HK-2 (cell line): ENCODE results near the gene ANAPC10.
"Not testable (repeated sequence)": the region's sequence is repeated elsewhere in the genome, so short reads cannot be mapped to it uniquely, and the experiment has no call there.

ENCODE experiments used
- DNase-seq: peaks from one replicate; pipeline ENCODE4 v3.0.0-alpha.2; 2018; ENCODE audit not compliant: unreplicated experiment

The ANAPC10 gene

DNA sequence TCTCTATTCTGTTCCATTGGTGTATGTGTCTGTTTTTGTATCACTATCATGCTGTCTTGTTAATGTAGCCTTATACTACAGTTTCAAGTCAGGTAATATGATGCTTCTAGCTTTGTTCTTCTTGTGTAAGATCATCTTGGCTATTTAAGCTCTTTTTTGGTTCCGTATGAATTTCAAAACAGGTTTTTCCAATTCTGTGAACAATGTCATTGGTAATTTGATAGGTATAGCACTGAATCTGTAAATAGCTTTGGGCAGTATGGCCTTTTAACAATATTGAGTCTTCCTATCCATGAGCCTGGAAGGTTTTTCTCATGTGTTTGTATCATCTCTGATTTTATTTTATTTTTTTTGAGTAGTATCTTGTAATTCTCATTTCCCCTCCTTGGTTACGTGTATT lies 94.3 kb downstream of the ANAPC10 start:
- DNase-seq: no peak

DNA sequence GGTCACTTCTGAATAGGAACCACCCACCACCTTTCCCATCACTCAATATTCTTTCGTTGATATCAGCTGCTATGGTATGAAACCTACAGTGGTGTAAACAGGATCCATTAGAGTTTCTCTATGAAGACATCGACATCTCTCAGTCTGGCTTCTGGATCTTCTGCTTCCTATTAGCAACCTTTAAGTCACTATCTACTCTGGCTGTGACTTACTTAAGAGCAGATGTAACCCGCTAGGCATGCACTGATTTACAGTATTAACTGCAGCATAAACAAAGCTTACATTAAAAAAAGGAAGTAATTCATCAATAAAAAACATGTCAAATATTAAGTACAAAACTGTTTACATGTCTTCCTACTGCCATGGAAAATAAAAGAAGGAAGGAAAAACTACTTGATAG lies 96.4 kb downstream of the ANAPC10 start:
- no peak for DNase-seq

DNA sequence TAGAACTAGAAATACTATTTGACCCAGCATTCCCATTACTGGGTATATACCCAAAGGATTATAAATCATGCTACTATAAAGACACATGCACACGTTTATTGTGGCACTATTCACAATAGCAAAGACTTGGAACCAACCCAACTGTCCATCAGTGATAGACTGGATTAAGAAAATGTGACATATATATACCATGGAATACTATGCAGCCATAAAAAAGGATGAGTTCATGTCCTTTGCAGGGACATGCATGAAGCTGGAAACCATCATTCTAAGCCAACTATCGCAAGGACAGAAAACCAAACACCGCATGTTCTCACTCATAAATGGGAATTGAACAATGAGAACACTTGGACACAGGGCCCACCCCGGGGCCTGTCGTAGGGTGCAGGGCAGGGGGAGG lies 97.3 kb downstream of the ANAPC10 start:
- DNase-seq: not testable (repeated sequence)

DNA sequence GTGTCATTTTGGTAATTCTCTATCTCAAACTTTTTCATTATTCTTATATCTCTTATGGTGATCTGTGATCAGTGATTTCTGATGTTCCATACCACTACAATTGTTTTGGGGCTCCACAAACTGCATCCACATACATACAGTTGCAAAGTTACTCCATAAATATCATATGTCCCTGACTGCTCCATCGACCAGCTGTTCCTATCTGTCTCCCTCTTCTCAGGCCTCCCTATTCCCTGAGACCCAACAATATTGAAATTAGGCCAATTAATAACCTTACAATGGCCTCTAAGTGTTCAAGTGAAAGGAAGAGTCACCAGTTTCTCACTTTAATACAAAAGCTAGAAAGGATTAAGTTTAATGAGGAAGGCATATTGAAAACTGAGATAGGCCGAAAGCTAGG lies 108.7 kb downstream of the ANAPC10 start:
- DNase-seq: no peak

DNA sequence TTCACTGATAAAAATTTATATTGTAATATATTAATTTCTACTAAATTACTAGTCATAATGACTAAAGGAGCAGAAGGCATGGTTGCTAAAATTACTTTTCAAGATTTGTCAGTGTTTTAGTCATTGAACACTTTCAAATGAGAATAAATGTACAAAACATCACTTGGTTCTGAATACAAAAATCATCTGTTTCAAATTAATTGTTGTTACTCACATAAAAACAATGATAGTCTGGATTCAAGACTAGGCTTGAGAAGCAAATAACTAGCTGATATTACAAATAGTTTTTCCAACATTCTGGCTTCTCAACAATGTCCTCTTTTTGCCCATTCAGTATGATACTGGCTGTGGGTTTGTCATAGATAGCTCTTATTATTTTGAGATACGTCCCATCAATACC lies 112.5 kb downstream of the ANAPC10 start:
- DNase-seq: no peak

DNA sequence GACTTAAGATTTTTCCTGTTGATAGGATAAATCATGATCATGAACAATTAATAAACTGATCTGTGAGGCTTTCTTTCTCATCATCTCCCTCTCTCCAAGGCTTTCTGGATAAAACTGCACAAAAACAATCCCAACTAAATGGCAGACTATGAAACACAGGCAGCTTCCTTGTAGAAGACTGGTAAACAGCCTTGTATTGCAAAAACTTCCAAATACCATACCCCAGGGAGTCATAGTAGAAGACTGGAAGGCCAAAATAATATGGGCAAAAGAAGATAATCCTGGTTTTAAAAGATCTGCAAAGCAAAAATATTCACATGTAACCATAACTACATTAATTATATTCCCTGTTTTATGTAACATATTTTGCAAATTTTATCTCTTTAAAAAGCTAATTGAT lies 113.0 kb downstream of the ANAPC10 start:
- no peak for DNase-seq

DNA sequence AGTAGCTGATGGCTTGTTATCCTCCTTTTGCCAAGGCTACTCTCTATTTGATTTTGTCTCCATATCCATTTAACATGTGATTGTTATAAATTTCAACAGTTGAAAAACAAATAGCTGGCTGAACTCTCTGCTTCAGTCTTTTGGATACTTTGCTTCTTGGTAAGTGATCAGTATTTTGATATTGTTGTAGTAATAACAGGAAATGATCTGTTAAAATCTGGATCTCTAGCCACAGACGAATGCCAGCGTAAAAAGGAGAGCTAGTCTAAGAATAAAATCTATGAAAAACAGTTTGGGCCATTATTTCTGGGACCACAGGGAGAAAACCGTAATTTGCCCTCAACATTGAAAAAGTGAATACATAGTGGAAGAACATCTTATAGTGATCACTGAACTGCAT lies 113.8 kb downstream of the ANAPC10 start:
- DNase-seq: no peak

DNA sequence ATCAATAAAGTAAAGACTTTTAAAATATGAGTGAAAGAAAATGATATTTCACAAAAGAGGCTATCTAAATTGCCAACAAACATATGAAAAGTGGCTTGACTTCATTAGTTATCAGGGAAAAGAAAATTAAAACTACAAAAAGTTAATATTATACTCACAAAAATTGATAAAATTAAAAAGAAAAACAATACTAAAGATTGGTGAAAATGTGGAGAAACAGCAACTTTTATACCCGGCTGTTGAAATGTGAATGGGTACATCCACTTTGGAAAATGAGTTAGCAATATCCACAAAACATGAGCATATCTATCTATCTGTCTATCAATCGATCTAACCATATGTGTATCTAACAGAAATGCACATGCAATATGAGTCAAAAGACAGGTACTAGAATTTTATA lies 122.3 kb downstream of the ANAPC10 start:
- DNase-seq: no peak

DNA sequence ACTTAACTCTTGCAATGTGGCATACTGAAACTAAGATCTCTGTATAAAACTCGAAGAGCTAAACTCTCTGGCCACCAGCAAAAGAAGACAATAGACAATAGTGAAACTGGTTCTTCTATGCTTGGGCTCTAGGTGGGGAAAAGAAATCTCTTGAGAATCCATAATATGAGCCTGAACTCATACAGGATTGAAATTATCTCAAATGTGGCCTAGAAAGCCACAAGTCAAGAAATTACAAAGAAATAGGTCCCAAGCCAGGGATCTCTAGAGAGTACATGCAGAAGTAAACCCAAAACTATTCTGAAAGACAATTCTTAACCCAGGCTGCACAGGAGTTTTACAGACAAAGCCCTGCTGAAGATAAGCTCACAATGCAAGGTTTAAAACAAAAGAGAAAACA lies 127.4 kb downstream of the ANAPC10 start:
- DNase-seq: no peak

DNA sequence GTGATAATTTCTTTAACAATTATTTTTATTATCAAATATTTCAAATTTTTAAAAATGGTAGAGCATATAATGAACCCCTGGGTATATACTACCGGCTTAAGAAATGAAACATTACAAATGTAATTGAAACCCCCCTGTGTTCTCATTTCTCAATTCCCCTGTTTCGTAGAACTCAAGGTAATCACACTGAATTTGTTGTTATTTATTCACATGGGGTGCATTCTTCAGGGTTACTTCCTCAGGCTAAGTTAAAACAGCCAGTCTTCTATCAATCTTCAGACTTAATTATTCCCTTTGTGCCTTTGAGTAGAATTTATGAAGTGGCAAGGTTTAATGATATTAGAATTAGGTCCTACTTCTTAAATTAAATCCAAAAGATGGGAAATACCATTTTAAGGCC lies 128.2 kb downstream of the ANAPC10 start:
- DNase-seq: no peak

DNA sequence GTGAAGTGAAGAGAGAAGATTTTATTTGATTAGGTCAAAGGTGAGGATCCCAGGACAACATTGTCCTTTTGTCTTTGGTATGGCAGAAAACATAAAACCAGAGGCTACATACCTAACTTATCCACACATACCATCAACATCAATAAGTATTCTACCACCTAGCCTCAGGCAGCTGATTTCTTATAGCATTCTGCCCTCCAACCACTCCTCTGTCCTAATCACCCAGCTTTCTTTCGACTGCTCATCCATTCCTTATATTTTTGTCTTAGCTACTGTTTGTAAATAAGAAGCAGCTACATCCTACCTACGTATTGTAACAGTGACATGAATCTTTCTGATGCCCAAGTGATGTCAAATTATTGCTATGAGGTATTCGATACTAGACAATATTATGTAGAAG lies 129.4 kb downstream of the ANAPC10 start:
- no peak for DNase-seq

DNA sequence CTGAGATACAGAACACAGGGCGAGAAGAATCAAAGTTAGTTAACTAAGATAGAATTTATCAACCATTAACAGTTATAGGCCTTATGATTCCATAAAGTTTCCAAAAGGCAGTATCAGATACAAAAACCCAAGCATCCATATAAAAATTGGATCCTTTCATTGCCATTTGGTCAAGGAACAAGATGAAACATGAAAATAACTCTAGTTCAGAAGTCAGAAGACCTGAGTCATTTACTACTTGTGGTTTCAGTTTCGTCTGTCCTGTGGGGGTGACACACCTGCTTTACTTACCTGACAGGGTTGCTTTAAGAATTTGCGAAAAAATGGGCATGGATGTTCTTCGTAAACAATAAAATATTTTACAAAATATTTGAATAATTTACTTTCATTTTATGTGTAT lies 130.8 kb downstream of the ANAPC10 start:
- no peak for DNase-seq

DNA sequence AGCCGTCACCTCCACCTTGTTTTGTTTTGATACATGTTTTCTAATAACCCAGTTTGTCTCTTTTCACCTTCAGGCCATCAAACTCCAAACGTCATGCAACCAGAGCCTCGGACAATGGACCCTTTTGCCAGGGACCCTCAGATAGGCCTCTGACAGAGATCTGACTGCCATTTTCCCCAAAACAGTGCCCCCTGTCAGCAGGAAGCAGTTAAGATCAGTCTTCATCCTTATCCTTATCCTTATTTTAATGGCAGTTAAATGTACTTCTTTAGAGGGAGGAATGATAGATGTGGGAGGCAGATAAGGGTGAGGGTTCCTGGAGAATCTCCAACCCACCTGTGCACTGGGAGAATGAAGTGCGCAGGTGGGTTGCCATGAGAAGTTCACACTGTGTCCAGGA lies 135.7 kb downstream of the ANAPC10 start:
- DNase-seq: no peak

DNA sequence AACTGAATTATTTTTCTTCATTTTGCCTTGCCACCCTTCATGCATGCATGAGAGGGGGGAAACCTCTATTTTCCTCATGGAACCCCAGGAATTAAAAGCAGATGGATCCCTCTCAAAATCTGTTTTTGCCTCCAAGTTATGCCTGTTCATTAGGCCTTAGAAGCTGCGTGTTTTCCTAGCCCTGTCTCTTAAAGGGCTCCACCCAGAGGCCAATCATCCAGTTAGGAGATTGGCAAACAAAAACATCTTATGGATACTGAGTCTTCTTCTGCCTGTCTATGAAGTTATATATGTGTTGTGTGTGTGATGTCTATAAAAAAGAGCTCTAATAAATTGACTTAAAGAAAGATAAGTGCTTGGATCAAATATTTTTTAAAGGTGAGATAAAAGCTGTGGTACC lies 142.9 kb downstream of the ANAPC10 start:
- no peak for DNase-seq

DNA sequence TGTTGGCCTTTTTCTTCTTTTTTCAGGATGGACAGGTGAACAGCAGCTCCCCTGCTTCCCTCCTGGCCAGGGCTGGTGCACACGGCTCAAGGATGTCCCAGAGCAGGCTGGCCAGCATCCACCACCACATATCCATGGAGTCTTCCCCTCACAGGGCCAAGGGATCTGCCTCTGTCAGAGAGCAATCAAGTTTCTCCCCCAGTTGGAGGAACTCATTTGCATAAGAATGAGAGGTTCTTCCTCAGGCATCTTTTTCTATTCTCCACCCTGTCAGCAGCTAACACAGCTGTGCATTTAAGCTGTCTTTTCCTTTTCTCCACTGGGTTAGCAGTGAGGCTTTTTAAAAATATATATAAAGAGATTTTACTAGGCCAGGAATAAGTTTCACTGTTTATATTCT lies 143.8 kb downstream of the ANAPC10 start:
- no peak for DNase-seq

DNA sequence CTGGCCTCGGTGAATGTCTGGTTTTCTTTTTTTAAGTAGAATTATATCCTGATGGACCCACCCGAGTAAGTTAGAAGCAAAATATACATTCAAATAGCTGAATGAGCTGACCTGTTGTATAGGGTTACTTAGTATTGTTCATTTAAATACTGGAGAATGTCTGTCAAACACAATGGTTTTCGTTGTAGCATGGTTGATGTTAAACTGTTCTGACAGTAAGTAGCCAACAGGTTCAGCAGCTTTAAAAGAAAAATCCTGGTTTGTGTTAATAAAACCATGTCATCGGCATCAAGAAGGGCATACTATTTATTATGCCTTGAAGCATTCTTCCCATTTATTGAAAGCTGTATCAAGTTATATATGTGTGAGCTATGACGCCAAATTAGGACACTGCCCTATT lies 149.6 kb downstream of the ANAPC10 start:
- DNase-seq: no peak

DNA sequence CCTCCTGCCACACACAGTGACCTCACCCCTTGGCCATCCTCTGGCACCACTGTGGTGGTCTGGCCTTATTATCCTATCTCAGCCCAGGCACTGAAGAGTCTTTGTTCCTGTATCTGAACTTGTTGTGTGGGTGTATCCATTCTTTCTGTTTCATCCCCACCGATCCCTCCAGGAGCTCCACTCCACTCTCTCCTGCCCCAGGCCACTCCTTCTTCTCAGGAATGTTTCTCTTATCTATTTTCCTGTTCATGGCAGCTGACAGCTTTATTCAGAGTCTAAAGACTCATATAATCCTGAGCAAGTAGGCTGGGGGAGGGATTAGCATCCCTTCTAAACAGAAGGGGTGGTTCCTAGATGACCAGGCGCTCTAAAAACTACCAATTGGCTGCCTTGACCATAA lies 150.0 kb downstream of the ANAPC10 start:
- no peak for DNase-seq
